Cardiac muscle cell (in vitro differentiated cells and primary cell): ENCODE results near the gene TRAF3IP1. TPM values are rescaled to one million over a fixed set of nuclear protein-coding genes. Genes with fewer than 3 reads are reported as not detected.
A peak's percentile ranks its signal among the peaks of the same experiment; 100 is the strongest.
"Not testable (repeated sequence)": the region's sequence is repeated elsewhere in the genome, so short reads cannot be mapped to it uniquely, and the experiment has no call there.

Experiments used
- DNase-seq, 2 donors: peaks; one replicate each; pipeline versions ENCODE4 v3.0.0 to v3.0.0-alpha.2; 2010 to 2017; ENCODE audit warnings: low read depth in 1 of 2, low spot score in 1 of 2
- H3K27ac ChIP-seq: fragments of 200-600 bp; sonication (generic); 2 replicates; pipeline ENCODE4 v1.5.1; 2016
- H3K27me3 ChIP-seq: fragments of 200-600 bp; sonication (generic); 2 replicates; pipeline ENCODE4 v1.6.0; 2016; ENCODE audit warnings: control low read depth
- H3K36me3 ChIP-seq: fragments of 200-600 bp; sonication (generic); 2 replicates; pipeline ENCODE4 v1.5.1; 2016; ENCODE audit warnings: control low read depth
- H3K4me1 ChIP-seq: fragments of 200-600 bp; sonication (generic); 2 replicates; pipeline ENCODE4 v1.8.1; 2017; ENCODE audit warnings: low read depth, mild to moderate bottlenecking, mixed run types
- H3K4me3 ChIP-seq: fragments of 200-600 bp; sonication (generic); 2 replicates; pipeline ENCODE4 v1.5.1; 2016; ENCODE audit warnings: mild to moderate bottlenecking
- H3K9me3 ChIP-seq: fragments of 200-600 bp; sonication (generic); 2 replicates; pipeline ENCODE4 v1.5.1; 2017; ENCODE audit warnings: low read depth, mild to moderate bottlenecking, control low read depth
- polyA plus RNA-seq: library from polyadenylated mRNA; unstranded; fragments of >200 nt; fragmentation: Nextera tagmentation; extraction: Ambion mirVana; gene quantifications from 2 replicates; pipeline ENCODE4 v1.2.1, GENCODE V29; 2016
- total RNA-seq: library from RNA; depleted of rRNA; stranded (reverse); fragments of >200 nt; gene quantifications from 2 replicates; pipeline ENCODE4 v1.2.3, GENCODE V29; 2016
- TF ChIP-seq, protein P1 (sequence below): IDR thresholded peaks from 2 replicates; pipeline ENCODE4 v1.5.1; 2012; ENCODE audit warnings: low read depth, mild to moderate bottlenecking, low read length

The TRAF3IP1 gene
- total and polyA plus RNA-seq, 2 experiments from 2014 or later: 8.3 to 12.1 TPM

DNA sequence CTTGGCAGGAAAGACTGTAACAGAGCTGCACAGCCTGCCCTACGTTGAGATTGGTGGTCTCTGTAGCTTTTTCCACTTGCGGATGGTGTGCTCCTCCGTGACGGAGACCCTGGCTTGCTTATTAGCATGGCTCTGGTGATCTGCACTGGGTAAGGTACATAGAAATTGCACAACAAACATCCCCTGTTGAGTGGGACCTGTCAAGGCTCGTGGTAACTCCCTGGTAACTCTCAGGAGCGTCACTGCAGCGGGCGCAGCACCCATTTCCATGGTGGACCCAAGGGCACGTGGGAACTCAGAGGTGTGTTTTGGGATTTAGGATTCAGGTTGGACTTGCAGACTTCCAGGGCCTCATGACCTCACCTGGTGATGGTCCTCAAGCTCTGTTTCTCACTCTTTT lies 1.1 kb downstream of the TRAF3IP1 start:
- H3K4me1 ChIP-seq: peaks cover 6% of the 10 kb centered on the region
- no peak overlapping the region for H3K27ac ChIP-seq
- no peak for DNase-seq
- TF ChIP-seq, protein P1, sequence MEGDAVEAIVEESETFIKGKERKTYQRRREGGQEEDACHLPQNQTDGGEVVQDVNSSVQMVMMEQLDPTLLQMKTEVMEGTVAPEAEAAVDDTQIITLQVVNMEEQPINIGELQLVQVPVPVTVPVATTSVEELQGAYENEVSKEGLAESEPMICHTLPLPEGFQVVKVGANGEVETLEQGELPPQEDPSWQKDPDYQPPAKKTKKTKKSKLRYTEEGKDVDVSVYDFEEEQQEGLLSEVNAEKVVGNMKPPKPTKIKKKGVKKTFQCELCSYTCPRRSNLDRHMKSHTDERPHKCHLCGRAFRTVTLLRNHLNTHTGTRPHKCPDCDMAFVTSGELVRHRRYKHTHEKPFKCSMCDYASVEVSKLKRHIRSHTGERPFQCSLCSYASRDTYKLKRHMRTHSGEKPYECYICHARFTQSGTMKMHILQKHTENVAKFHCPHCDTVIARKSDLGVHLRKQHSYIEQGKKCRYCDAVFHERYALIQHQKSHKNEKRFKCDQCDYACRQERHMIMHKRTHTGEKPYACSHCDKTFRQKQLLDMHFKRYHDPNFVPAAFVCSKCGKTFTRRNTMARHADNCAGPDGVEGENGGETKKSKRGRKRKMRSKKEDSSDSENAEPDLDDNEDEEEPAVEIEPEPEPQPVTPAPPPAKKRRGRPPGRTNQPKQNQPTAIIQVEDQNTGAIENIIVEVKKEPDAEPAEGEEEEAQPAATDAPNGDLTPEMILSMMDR: no peak
- H3K9me3 ChIP-seq: no peaks in the 10 kb centered on the region
- H3K27me3 ChIP-seq: no peaks in the 10 kb centered on the region
- peak overlapping the region; percentile 99 for H3K4me3 ChIP-seq
- H3K36me3 ChIP-seq: no peaks in the 10 kb centered on the region

GRCh38 chr2:238322001-238322411 lies 1.7 kb downstream of the TRAF3IP1 start:
- H3K36me3 ChIP-seq: no peaks in the 10 kb centered on the region
- no peak for DNase-seq
- H3K27ac ChIP-seq: no peak overlapping the region
- TF ChIP-seq, protein P1: no peak
- H3K27me3 ChIP-seq: no peaks in the 10 kb centered on the region
- H3K4me3 ChIP-seq: no peak overlapping the region
- peaks cover 6% of the 10 kb centered on the region for H3K4me1 ChIP-seq
- no peaks in the 10 kb centered on the region for H3K9me3 ChIP-seq

GRCh38 chr2:238324248-238324647 lies 3.9 kb downstream of the TRAF3IP1 start:
- H3K4me1 ChIP-seq, DNase-seq, H3K27me3 ChIP-seq, H3K9me3 ChIP-seq, H3K36me3 ChIP-seq, H3K27ac ChIP-seq, H3K4me3 ChIP-seq: not testable (repeated sequence)

DNA sequence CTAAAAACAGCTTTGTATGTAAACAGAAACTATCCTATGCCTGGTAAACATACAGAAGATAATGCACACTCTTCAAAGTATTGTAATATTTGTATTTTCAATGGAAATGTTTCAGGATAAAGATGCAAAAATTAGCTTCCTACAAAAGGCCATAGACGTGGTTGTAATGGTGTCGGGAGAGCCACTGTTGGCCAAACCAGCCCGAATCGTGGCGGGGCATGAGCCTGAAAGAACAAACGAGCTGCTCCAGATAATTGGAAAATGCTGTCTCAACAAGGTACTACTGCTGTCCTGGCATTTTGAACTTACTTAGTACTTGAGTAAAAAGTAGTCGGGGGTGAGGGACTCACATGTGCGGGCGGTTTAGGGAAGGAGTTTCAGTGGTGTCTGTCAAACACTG lies 5.4 kb downstream of the TRAF3IP1 start:
- H3K9me3 ChIP-seq: no peaks in the 10 kb centered on the region
- no peaks in the 10 kb centered on the region for H3K27me3 ChIP-seq
- DNase-seq: no peak
- H3K36me3 ChIP-seq: peaks cover 10% of the 10 kb centered on the region
- H3K4me1 ChIP-seq: peaks cover 6% of the 10 kb centered on the region
- H3K4me3 ChIP-seq: no peak overlapping the region
- TF ChIP-seq, protein P1: no peak
- H3K27ac ChIP-seq: no peak overlapping the region

- DNase-seq: no peak
- H3K36me3 ChIP-seq: peaks cover 10% of the 10 kb centered on the region
- H3K4me1 ChIP-seq: no peaks in the 10 kb centered on the region
- no peak overlapping the region for H3K27ac ChIP-seq
- no peaks in the 10 kb centered on the region for H3K9me3 ChIP-seq
- H3K27me3 ChIP-seq: no peaks in the 10 kb centered on the region
- H3K4me3 ChIP-seq: no peak overlapping the region
- TF ChIP-seq, protein P1: no peak
These were observed 6.6 kb downstream of the TRAF3IP1 start for GRCh38 chr2:238326801-238327365.

DNA sequence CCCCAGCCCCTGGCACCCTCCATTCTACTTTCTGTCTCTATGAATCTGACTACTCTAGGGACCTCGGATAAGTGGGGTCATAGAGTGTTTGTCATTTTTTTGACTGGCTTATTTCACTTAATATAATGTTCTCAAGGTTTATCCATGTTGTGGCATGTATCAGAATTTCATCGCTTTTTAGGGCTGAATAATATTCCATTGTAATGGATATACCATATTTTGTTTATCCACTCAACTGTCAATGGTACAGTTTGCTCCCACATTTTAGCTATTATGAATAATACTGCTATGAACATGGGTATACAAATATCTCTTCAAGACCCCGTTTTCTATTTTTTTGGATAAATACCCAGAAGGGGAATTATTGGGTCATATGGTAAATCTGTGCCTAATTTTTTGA lies 7.4 kb downstream of the TRAF3IP1 start:
- DNase-seq: no peak
- no peaks in the 10 kb centered on the region for H3K4me1 ChIP-seq
- H3K9me3 ChIP-seq: no peaks in the 10 kb centered on the region
- H3K27ac ChIP-seq: no peak overlapping the region
- H3K4me3 ChIP-seq: no peak overlapping the region
- H3K36me3 ChIP-seq: peaks cover 10% of the 10 kb centered on the region
- H3K27me3 ChIP-seq: no peaks in the 10 kb centered on the region
- TF ChIP-seq, protein P1: no peak
